ENCODE data around the gene SLC24A3.

Gene SLC24A3

DNA sequence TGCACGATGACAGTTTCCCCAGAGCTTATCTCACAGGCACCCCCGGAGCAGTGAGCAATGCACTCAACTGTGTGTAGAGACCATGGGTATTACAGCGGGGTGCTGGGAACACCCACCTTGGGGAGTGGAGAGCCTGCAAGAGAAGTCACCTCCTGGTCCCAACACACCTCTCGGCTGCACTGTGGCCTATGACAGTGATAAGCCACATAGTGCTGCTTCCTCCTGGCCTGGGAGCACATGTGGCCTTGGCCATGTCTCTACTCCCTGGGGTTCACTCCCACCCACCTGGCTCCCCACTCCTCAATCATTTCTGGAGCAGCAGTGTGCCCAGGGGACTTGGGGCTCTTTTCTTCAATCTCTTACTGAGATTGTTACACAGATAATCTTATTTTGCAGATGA, 77.0 kb downstream of the SLC24A3 start:
- TF ChIP-seq, protein P1, sequence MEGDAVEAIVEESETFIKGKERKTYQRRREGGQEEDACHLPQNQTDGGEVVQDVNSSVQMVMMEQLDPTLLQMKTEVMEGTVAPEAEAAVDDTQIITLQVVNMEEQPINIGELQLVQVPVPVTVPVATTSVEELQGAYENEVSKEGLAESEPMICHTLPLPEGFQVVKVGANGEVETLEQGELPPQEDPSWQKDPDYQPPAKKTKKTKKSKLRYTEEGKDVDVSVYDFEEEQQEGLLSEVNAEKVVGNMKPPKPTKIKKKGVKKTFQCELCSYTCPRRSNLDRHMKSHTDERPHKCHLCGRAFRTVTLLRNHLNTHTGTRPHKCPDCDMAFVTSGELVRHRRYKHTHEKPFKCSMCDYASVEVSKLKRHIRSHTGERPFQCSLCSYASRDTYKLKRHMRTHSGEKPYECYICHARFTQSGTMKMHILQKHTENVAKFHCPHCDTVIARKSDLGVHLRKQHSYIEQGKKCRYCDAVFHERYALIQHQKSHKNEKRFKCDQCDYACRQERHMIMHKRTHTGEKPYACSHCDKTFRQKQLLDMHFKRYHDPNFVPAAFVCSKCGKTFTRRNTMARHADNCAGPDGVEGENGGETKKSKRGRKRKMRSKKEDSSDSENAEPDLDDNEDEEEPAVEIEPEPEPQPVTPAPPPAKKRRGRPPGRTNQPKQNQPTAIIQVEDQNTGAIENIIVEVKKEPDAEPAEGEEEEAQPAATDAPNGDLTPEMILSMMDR (IDR thresholded peaks at IDR 0.05; ENCODE audit: low read depth, low read length) = no peak
- TF ChIP-seq EZH2phosphoT487 (IDR thresholded peaks at IDR 0.05; ENCODE audit: low read depth) = no peak
- H2AFZ ChIP-seq (ENCODE audit: low read depth, low read length) = no peak overlapping the region
- no peaks in the 10 kb centered on the region for H3K4me1 ChIP-seq (ENCODE audit: low read length)
- H4K20me1 ChIP-seq (ENCODE audit: insufficient read depth, low read length) = no peaks in the 10 kb centered on the region
- no peak overlapping the region for H3K4me2 ChIP-seq (ENCODE audit: low read length)
- no peak overlapping the region for H3K27ac ChIP-seq (ENCODE audit: low read length)
- H3K79me2 ChIP-seq (ENCODE audit: low read length) = no peaks in the 10 kb centered on the region
- H3K36me3 ChIP-seq (replicated peaks; ENCODE audit: low read depth, low read length) = no peaks in the 10 kb centered on the region
- H3K4me3 ChIP-seq (ENCODE audit: low read length) = no peak overlapping the region
- no peaks in the 10 kb centered on the region for H3K27me3 ChIP-seq (ENCODE audit: low read depth, low read length)
- H3K9ac ChIP-seq (ENCODE audit: low read length) = no peak overlapping the region
- H3K9me3 ChIP-seq (ENCODE audit: insufficient read depth, low read length) = no peaks in the 10 kb centered on the region

DNA sequence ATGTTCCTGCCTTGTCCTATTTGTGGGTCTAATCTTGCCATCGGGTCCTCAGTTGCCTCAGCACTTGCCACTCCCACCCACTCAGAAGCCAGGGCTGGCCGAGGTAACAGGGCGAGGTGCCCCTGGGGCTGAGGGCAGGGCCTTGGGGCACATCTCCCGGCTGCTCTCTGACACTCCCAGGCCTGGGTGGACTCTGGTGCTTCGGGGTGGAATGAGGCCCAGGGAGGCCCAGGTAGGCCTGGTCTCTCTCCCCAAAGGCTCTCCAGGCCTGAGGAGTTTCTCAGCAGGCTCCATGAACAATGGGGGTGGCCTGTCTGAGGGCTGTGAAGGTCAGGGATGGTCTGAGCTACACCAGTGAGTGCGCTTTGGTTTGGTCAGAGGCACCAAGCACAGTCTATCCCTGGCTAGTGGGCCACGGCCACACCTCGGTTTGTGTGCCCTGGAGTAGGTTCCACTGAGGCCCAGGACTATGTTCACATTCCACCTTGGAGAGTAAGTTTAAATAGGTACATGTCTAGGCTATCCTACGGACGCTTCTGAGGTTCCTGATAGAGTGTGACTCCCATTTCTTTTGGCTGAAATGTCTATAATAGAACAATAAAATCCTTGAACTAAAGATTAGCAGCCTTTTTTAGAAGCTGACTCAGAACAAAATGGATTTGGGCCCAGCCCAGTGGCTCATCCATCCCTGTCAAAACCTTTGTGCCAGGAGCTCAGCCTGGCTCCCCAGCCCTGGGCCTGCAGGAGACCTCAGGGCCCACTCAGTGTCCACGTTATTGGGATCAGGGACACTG, 78.8 kb downstream of the SLC24A3 start:
- Histone ChIP-seq H4K20me1 (ENCODE audit: insufficient read depth, low read length) (no peaks in the 10 kb centered on the region), H3K79me2 (ENCODE audit: low read length) (no peaks in the 10 kb centered on the region), H3K4me1 (ENCODE audit: low read length) (no peaks in the 10 kb centered on the region), H3K36me3 (replicated peaks; ENCODE audit: low read depth, low read length) (no peaks in the 10 kb centered on the region), H3K4me3 (ENCODE audit: low read length) (no peak overlapping the region), H3K9ac (ENCODE audit: low read length) (no peak overlapping the region), H3K27me3 (ENCODE audit: low read depth, low read length) (no peaks in the 10 kb centered on the region), H3K9me3 (ENCODE audit: insufficient read depth, low read length) (no peaks in the 10 kb centered on the region), H3K27ac (ENCODE audit: low read length) (no peak overlapping the region), H2AFZ (ENCODE audit: low read depth, low read length) (no peak overlapping the region), H3K4me2 (ENCODE audit: low read length) (no peak overlapping the region)
- TF ChIP-seq EZH2phosphoT487 (IDR thresholded peaks at IDR 0.05; ENCODE audit: low read depth) = no peak

DNA sequence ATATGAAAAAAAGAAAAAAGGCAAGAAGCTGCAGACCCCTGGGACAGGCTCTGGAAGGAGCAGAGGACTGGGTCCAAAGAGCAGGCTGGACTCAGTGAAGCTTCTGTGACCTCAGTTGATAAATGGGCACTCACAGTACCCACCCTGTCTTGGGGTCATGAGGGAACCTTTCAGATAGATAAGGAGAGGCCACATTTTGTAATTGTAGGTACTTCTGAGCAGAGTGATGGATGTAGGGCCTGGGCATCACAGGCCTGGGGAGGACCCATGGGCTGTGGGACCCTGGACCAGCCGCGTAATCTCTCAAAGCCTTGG, 79.3 kb downstream of the SLC24A3 start:
- Histone ChIP-seq H4K20me1 (ENCODE audit: insufficient read depth, low read length) (no peaks in the 10 kb centered on the region), H3K9me3 (ENCODE audit: insufficient read depth, low read length) (no peaks in the 10 kb centered on the region), H3K4me1 (ENCODE audit: low read length) (no peaks in the 10 kb centered on the region), H2AFZ (ENCODE audit: low read depth, low read length) (no peak overlapping the region), H3K9ac (ENCODE audit: low read length) (no peak overlapping the region), H3K79me2 (ENCODE audit: low read length) (no peaks in the 10 kb centered on the region), H3K27ac (ENCODE audit: low read length) (no peak overlapping the region), H3K27me3 (ENCODE audit: low read depth, low read length) (0 out of 2 replicates have a peak, but pooled peaks cover 4% of the 10 kb centered on the region), H3K4me2 (ENCODE audit: low read length) (no peak overlapping the region), H3K4me3 (ENCODE audit: low read length) (no peak overlapping the region), H3K36me3 (replicated peaks; ENCODE audit: low read depth, low read length) (no peaks in the 10 kb centered on the region)
- TF ChIP-seq, protein P1 (IDR thresholded peaks at IDR 0.05; ENCODE audit: low read depth, low read length) = no peak
- TF ChIP-seq EZH2phosphoT487 (IDR thresholded peaks at IDR 0.05; ENCODE audit: low read depth) = no peak

DNA sequence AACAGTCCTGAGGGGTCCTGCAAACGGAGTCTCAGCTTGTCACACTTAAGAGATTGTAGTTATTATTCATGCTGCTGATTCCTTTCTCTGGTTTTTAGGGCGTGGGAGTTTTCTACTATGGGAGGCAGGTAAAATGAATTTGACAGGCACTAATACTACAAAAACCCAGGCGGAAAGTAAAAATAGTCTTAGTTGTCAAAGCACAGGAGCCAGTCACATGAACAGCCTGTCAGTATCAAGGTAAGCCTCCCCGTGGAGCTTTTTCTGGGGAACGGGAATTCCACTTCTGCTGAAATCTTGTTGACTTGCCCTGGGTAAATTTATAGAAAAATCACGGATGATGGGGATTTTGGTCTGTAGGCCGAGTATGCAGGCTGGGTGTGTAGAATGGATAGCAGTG, 79.8 kb downstream of the SLC24A3 start:
- Histone ChIP-seq H3K9me3 (ENCODE audit: insufficient read depth, low read length) (no peaks in the 10 kb centered on the region), H3K4me1 (ENCODE audit: low read length) (no peaks in the 10 kb centered on the region), H3K79me2 (ENCODE audit: low read length) (no peaks in the 10 kb centered on the region), H3K27me3 (ENCODE audit: low read depth, low read length) (peaks cover 5% of the 10 kb centered on the region; the same call in 1 of the 2 replicates), H3K4me2 (ENCODE audit: low read length) (no peak overlapping the region), H3K36me3 (replicated peaks; ENCODE audit: low read depth, low read length) (no peaks in the 10 kb centered on the region), H3K27ac (ENCODE audit: low read length) (no peak overlapping the region), H2AFZ (ENCODE audit: low read depth, low read length) (no peak overlapping the region), H3K9ac (ENCODE audit: low read length) (no peak overlapping the region), H3K4me3 (ENCODE audit: low read length) (no peak overlapping the region), H4K20me1 (ENCODE audit: insufficient read depth, low read length) (no peaks in the 10 kb centered on the region)
- TF ChIP-seq, protein P1 (IDR thresholded peaks at IDR 0.05; ENCODE audit: low read depth, low read length) = no peak
- no peak for TF ChIP-seq EZH2phosphoT487 (IDR thresholded peaks at IDR 0.05; ENCODE audit: low read depth)
